ENCODE measurements around the gene CD93.

The CD93 gene

DNA sequence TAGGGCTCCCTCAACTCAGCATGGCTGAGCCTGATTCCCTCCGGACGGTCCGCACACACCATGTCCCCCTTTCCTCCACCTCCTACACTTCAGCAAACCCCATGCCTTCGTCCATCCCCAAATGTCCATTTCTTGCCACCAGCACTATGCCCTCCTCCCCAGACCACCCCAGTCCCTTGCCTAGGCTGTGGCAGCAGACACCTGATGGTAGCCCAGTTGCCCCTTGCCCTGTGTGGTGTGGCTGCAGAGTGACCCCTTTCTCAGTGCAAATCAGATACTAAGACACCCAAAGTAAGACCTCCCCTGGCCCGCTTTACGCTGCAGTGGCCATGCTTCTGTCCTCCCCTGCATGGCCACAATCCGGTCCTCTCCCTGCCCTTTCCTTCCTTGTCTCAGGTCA lies 34.1 kb upstream of the CD93 start:
- no peak for DNase-seq (ENCODE audit: low spot score)

DNA sequence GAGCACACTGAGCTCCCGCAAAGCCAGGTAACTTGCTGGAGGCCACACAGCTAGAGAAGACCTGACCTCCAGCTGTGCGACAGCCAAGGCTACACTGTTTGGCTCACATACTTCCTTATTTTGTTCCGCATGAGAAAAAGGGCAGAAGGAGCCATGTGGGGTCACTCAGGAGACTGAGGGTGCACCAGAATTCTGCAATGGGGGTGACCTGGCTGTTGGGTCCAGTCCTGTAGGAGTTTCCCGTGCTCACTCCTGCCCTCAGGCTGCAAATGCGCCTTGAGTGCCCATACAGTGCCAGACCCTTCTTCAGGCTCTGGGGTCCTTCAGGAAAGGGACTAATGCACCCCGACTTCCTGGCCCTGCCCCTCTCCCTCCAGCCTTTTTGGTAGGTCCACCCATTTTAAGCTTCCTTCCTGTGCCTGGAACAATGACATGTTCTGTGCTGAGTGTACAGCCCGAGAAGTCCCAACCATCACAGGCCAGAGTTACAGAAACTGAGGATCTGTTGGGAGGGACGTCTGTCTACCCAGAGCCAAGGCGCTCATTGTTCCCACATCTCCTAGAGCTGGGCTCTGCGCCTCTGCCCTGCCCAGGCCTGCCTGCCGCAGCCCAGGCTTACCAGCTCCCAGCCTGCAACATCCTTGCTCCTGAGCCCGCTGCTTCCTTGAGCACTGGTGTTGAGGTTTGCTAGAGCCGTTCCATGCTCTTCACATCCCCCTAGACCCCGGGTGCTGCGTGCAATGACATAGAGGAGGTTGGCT lies 33.5 kb upstream of the CD93 start:
- no peak for DNase-seq (ENCODE audit: low spot score)

DNA sequence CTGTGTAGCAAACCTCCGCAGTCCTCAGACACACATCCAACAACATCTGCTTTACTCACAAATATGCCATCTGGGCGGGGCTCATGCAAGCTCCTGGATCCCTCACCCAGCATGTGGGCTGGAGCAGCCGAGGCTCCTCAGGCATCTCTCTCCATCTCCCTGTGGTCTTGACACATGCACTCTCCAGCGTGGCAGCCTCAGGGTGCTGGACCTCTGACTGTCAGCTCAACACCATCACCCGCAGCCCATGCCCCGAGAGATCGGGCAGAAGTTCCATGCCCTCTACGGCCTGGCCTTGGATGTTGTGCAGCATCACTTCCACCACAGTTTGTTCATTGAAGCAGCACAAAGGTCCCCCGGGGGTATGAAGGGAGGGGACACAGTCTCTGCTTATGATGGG lies 32.6 kb upstream of the CD93 start:
- DNase-seq (ENCODE audit: low spot score), result no peak

- no peak for DNase-seq (ENCODE audit: low spot score)
These were observed 32.0 kb upstream of the CD93 start for GRCh38 chr20:23118144-23118543.

DNA sequence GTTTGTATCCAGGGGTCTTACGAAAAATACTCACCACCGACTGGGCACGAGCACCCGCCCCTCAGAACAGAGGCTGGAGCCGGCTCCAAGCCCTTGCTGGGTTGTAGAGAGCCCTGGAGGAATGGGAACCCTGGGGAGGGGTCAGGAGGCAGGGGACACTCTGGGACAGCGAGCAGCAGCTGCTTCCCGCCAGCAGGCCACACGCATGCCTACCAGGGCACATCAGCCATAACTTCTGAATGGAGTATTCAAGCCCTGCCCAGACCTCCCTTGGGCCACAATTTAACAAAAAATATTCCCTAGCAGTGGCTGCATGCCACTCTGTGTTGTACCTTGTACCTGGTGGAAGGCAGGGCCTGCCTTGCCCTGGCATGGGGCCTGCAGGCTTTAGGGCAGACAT lies 31.6 kb upstream of the CD93 start:
- no peak for DNase-seq (ENCODE audit: low spot score)

DNA sequence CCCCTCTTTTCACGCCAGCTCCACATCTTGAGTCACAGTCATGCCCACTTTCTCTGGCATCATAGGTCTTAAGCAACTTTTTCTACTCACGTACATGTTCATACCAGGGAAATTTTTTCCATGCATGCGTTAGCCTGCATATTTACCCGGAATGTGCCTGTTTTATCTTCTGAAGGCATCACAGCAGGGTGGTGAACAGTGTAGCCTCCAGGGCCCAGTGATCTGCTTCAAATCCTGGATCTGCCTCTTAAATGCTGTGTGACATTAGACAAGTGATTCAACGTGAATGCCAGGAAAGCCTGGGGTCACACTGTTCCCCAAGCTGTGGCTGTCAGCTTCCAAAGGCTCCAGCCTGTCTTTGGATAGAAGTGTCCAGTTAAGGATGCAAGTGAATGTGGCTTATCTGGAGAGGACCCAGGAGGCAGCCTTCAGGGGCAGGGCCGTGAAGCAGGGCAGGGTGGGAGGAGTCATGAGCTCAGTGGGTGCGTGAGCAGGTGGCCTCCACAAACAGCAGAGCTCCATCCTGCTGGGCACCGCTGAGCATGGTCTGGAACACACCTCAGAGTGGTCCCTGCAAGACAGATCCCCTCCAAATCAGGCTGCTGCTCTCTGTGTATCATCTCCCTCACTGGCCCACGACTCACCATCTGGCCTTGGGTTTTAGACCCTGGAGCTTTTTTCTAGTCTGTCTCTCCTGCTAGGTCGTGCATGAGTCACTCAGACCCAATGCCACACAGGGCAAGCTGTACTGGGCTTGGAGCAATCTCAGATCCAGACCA lies 30.4 kb upstream of the CD93 start:
- no peak for DNase-seq (ENCODE audit: low spot score)

- DNase-seq (ENCODE audit: low spot score), result no peak
These were observed 29.7 kb upstream of the CD93 start for GRCh38 chr20:23115822-23116221.

DNA sequence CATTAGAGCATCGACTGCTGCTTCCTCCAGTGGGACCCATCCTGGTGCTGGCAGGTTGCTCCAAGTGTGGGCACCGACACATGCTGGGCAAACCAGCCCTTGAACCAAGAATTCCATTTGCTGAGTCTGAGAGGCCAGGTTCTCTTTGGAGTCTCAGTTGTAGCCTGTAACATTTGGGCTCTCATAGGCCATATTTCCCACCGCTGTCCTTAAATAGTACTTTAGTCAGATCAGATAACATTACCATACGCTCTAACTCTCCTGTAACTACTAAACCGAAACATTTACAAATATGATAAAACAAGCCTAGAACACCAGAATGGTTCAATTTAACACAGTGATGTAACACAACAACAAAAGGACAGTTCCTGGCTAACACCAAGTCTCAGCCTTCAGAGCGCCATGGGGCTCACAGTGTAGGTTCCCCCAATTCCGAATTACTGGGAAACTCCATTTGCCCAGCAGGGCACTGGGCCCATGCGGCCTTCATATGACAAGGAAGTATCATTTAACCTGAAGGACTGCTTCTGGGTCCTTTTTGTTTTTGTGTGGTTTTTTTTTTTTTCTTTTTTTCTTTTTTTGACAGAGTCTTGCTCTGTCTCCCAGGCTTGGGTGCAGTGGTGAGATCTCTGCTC lies 28.4 kb upstream of the CD93 start:
- no peak for DNase-seq (ENCODE audit: low spot score)

DNA sequence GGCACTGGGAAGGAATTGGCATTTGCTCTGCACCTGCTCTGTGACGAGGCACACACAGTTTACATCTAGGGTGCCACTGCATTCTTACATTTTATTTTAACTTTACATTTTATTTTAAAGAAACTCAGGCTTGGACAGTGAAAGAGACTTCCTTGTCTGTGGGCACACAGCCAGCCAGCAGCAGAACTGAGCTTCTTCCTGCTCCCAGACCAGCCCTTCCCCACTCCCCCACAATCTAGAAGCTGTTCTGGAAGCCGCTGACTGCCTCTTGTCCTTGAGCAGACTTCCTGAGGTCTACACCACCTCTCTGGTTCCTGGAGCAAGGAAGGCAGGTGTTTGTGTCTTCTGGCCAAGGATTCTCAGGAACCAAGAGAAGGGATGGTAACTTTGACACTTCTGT lies 27.9 kb upstream of the CD93 start:
- peak; percentile 37 for DNase-seq (ENCODE audit: low spot score)

DNA sequence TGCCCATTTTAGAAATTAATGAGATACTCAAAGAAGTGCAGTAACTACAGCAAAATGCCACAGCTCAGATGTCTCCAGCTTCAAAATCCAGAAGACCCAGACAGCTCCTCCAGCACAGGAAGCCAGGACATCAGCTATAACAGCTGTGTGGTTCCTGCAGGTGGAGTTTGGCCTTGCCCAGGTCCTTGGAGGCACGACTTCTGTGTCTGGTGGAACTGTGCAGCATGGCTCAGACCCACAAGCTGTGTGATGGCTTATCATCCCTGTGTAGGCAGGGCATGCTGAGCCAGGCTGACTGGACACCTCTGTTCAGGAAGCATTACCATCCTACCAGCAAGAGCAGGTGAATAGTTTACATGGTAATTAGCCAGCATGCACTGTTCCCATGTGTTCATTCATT lies 26.5 kb upstream of the CD93 start:
- no peak for DNase-seq (ENCODE audit: low spot score)

GRCh38 chr20:23111944-23112342 lies 25.8 kb upstream of the CD93 start:
- no peak for DNase-seq (ENCODE audit: low spot score)

DNA sequence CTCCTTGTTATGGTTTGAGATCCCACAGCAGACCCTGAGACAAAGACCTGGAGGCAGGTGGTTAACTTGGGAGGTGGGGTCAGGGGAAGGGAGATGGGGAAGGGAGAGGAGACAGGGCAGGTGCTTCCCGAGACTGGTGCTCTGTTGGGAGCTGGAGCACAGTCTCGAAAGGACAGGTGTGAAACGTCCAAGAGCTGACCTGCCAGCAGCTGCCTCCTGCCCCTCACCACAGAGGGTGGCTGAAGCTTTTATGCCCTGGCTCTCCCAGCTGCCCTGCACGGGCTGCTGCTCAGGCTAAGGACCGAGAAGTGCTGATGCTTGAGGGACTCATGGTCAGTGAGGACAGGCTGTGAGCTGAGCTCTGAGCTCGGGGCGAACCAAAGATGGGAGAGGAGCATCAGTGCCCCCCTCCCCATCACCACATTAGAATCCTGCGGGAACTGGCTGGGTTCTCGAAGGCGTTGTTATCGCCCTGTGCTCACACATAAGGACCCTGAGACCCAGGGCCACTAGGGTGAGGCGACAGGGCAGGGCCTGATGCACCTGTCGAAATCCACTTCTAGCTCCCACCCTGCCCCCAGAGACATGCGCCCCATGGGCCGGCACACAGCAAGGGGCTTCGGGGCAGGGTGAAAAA lies 25.3 kb upstream of the CD93 start:
- no peak for DNase-seq (ENCODE audit: low spot score)

GRCh38 chr20:23108871-23109270 lies 22.7 kb upstream of the CD93 start:
- no peak for DNase-seq (ENCODE audit: low spot score)

DNA sequence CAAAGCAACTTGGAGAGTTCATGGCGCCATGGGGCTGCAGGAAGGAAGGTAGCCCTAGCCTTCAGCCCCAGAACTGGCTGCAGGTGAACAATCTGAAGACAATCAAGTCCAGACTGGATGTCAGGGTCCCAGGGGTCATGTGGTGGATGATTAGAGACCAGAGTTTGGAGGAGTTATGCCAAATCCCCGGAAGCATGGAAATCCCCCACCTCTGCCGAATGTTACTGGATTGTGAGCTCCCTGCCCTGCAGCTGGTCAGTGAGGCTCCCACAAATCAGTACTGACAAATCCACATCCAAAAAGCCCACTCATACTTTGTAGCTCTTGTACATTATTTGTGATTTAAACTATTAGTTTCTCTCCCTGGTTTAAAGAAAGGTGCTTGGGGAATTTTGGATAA lies 21.3 kb upstream of the CD93 start:
- no peak for DNase-seq (ENCODE audit: low spot score)

DNA sequence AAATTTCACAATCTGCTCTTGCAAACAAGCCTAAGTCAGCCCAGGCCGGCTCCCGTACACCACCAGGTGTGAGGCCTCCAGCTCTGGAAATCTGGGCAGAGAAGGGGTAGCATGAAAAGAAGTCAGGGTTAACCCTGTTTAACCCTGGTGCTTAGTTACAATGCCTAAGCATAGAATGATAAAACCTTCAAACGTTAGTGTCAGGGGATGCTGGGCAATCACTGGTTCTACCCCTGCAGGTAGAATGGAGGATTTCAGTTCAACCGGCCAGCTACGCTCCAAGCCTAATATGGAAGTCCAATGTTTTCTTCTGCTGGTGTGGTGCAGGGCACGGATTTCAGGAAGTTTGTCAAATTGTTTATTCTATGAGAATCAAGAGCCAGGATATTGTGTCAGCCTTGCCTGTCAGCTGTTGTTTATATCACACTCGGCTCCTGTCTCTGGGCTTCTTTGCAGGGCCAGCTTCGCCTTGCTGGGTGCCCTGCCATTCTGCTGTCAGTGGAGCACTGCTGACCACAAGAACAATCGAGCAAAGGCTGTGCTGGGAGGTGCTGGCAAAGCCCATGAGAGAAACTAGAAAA lies 20.2 kb upstream of the CD93 start:
- no peak for DNase-seq (ENCODE audit: low spot score)

- no peak for DNase-seq (ENCODE audit: low spot score)
These were observed 19.1 kb upstream of the CD93 start for GRCh38 chr20:23105193-23105592.

DNA sequence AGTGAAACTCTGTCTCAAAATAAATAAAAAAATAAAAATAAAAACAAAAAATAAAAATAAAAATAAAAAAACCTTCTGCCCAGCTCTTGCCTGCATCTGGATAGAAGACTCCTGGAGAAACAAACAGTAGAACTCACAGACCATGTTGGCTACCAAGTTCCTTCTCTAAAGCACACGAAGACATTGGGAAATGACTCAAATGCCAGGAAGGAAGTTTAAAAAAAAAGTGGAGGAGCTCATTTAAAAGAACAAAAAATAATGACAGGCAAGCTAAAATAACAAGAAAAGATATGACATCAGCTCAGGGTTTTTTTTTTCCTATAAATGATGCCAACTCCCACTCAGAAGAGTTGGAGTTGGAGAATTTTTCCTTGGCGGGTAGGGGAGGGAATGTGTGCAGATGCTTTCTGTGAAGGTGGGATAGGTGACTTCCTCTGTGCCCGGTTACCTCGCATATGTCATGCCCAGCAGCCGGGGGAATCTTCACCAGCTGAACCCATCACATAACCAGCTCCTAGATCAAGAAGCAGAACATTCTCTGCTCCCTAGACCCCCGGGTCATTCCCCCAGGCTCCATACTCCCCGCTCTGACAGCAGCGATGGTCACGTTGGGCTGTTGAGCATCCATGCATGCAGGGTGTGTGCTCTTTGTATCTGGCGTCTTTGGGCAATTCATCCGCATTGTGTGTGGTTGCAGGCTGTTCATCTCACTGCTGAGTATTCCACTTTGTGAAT lies 17.3 kb upstream of the CD93 start:
- no peak for DNase-seq (ENCODE audit: low spot score)

DNA sequence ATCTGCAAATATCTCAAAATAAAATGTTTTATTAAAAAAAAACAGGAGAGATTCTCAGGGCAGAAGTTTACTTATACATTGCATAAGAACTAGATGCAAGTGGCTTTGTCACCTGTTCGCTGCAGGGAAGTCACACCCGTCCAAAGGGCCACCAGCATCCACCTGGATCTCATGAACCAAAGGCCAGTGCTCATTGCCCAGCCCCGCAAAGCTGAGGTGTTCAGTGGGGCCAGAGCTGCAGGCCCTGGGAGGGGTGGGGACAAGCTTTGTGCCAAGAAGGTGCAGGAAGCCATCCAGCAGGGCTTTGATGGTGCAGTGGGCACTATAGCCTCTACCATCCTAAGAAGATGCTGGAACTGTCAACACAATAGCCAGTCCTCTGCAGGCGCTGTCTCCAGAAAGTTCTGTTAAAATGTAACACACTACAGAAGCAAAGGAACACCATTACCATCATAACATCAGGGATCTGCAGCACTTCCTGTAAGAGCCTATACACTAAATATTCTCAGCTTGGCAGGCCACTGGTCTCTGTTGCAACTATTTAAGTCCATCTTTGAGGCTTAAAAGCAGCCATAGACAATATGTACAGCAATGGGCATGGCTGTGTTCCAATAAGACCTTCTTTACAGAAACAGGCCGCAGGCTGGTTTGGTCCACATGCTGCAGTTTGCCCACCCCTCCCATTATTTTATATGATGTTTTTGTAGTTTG lies 15.7 kb upstream of the CD93 start:
- no peak for DNase-seq (ENCODE audit: low spot score)

DNA sequence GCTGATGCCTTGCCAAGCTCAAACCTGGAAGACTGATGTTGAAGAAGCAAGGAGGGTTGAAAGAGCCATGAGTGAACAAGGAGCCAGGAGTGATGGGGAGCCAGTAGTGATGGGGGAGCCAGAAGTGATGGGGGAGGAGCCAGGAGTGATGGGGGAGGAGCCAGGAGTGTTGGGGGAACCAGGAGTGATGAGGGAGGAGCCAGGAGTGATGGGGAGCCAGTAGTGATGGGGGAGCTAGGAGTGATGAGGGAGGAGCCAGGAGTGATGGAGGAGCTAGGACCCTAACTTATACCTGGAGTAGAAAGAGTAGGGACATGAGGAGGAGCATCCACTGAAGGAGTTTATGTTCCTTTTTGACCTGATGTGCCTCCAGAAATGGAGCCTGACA lies 14.6 kb upstream of the CD93 start:
- DNase-seq (ENCODE audit: low spot score), result no peak

- no peak for DNase-seq (ENCODE audit: low spot score)
These were observed 13.9 kb upstream of the CD93 start for GRCh38 chr20:23099791-23100719.

Data from globus pallidus (tissue), 1 donor.